ENCODE measurements around the gene ZNF143.

The ZNF143 gene

DNA sequence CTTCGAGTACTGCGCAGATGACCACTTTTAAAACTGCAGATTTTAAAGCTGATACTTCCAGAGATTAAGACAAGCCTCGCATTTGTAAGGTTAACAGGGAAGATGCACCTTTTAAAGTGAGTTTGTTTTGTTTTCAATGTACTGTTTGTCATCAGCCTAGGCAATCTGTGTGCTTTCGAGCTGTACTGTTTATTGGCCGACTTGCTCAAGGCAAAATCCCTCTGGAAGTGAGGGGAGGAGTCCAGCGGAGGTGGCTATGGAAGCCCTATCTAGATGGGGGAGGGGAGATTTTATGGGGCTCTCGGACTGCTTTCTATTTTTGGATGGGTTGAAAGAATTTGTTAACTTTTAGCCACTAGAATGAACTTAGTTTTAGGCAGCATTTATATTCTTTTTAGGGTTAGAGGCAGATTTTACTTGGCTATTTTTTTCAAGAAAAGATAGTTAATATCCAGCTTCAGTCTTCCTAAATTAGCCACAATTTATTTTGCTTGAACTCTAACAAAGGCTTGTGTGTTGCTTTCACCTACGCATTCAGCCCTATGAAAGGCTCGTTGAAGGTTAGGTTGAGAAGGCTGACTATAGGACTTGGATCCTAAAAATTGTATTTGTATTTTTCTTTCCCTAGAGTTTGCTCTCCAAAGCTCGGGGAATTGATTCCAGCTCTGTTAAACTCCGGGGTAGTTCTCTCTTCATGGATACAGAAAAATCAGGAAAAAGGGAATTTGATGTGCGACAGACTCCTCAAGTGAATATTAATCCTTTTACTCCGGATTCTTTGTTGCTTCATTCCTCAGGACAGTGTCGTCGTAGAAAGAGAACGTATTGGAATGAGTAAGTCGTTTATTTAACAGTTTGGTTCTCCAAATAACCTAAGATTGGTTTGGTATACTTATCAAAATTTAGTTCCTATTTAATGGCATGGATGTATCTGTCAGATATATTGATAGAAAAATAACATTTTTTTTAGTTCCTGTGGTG lies 114.7 kb downstream of the ZNF143 start:
- no peak for DNase-seq (ENCODE audit: low read depth)

DNA sequence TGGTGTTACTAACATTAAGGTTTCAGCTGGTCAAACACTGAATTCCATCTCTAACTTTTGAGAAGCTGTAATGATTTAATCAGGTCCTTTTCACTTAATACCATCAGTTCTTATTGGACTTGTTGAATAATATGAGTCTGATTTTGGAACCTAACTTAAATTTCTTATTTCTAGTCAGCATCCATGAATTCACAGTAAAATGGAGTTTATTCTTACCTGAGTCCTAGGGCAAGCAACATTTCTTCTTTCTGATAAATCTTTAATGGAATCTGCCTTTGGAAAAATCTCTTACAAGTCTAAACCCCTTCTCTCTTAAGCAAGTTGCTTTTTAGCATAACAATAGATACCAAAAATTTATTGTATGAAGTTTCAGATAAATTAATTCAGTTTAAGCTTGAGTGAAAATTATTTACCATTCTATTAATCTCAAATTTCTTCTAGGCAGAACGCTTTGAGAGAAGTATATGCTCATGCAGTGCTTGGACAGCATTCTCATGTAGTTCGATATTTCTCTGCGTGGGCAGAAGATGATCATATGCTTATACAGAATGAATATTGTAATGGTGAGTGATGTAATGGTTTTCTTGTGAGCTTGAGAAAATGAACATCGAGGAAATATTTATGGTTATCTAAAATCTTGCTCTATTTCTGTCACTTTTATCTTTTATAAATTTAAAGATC lies 116.0 kb downstream of the ZNF143 start:
- no peak for DNase-seq (ENCODE audit: low read depth)

DNA sequence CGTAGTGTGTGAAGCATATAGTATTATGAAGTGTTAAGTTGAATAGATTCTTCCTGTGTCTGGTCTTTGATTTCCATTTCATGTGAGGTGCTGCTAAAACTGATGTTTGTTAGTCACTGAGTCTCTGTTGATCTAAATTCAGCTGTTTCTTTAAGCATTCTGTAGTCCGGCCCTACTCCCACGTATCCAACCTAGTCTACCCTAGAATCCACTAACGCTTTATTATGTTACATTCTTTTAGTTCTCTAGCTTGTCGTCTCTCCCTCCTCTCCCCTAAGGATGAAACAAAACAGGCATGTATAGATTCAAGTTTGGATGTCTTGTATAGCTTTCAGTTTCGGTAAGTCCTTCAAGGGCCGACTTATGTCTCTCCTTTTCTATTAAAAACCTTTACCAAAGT lies 116.7 kb downstream of the ZNF143 start:
- no peak for DNase-seq (ENCODE audit: low read depth)

All from activated T-cell treated with anti-CD3 and anti-CD28 coated beads for 24 hours (primary cell).